ENCODE data around the gene SCN7A.
"Not testable (repeated sequence)": the region's sequence is repeated elsewhere in the genome, so short reads cannot be mapped to it uniquely, and the experiment has no call there.

SCN7A gene

GRCh38 chr2:166494140-166494624 lies at the start of gene SCN7A:
TSS of gene SCN7A (minus strand) at chr2:166494249. CDS start at chr2:166477696, 16,553 bp downstream.
- FAIRE-seq = no peak

- peak; percentile 82 for FAIRE-seq
Measured at GRCh38 chr2:166539340-166540162, 45.5 kb upstream of the SCN7A start.

- FAIRE-seq = no peak
Measured at GRCh38 chr2:166536111-166536510, 42.1 kb upstream of the SCN7A start.

GRCh38 chr2:166521155-166521554 lies 27.1 kb upstream of the SCN7A start:
- FAIRE-seq = no peak

- FAIRE-seq = no peak
Measured at GRCh38 chr2:166520604-166521003, 26.6 kb upstream of the SCN7A start.

GRCh38 chr2:166519391-166519962 lies 25.4 kb upstream of the SCN7A start:
- FAIRE-seq = no peak

DNA sequence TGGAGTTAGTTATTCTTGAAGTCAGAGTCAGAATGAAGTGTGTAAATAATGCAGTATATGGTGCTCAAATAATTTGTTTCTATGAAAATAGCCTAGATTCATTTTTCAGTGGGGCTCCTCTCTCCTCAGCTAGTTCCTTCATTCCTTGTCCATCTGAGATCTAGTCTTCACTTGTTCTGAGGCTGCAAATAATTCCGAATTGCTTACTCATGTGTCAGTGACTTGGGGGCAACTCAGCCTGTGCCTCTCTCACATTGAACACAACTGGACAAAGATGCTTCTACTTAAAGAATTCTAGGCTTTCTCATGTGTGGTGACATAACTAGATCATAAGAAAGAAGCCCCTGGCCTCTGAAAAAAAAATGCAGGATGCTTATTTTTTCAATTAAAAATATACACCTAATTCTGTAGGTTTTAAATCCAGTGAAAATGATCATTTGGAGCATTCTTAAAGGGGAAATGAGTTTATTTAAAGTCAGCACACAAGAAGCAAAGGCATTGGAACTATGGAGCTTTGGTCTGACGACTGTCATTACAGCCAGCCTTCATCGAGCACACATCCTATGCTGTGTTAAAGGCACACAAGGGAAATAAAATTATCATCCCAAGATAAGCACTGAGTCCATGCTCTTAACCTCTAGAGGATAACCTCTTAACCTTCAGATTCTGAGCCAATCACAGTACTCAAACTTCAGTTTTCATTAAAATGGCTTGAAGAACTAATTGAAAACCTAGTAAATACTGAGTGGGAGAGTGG lies 24.8 kb upstream of the SCN7A start:
- FAIRE-seq = no peak

- FAIRE-seq = no peak
Measured at GRCh38 chr2:166517533-166518061, 23.5 kb upstream of the SCN7A start.

GRCh38 chr2:166516712-166517303 lies 22.8 kb upstream of the SCN7A start:
- FAIRE-seq = no peak

GRCh38 chr2:166513952-166514351 lies 19.9 kb upstream of the SCN7A start:
- no peak for FAIRE-seq

GRCh38 chr2:166499281-166499680 lies 5.2 kb upstream of the SCN7A start:
- FAIRE-seq = no peak

GRCh38 chr2:166491461-166491860 lies 2.6 kb downstream of the SCN7A start:
- FAIRE-seq = no peak

- no peak for FAIRE-seq
Measured at GRCh38 chr2:166487171-166487570, 6.9 kb downstream of the SCN7A start.

GRCh38 chr2:166485558-166486178 lies 8.4 kb downstream of the SCN7A start:
- no peak for FAIRE-seq

DNA sequence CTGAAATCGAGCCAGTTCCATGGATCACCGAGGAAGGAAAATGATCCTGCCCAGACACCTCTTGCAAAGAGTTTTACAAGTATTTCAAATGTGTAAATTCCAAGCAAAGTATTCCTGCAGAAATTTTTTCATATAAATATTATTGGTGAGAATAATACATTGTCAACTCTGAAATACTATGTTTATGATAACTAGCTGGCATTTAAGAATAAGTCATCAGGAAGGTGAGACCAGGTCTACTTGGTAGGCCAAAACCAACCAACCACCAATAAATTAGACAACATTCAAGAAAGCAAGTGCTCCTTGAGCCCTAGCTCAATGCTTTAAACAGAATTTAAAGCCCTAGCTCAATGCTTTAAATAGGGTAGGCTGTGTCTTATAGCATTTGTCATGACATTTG lies 21.7 kb downstream of the SCN7A start:
- FAIRE-seq = no peak

DNA sequence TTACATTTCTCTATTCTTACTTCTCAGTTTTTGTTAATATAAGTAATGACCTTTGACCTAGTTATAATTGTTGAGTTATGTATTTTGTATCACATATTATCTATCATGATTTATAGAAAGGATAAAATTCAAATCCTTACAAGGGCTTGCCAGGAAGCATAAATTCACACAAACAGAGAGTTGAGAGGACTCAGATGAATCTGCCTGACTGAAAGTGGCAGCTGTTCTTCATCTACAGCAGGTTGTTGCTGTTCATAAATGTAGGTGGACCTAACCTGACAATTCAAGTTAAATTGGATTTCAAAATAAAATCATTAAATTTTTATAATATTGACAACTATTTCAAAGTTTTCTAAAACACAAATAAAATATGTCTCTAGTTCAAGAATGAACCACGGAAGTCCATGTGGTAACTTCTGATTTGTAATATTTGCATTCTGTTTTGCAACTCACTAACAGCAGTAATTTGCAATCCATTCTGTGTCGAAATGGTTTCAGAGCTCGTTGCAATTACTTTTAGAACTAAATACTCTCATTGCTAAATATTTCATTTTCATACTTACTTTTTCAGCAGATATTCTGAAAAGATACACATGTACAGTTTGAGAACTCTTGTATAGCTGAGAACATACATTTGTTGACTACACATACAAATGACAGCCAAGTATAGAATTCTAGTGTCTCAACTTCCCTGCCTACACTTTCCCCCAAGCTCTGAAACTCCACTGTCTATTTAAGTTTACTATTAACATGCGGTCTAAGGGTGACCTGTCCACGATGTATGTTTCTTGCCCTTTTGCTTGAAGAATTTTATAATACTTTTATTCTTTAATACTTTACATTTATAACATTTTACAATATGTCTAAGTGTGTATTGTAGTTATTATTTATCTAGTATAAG lies 25.7 kb downstream of the SCN7A start:
- no peak for FAIRE-seq

GRCh38 chr2:166464187-166464586 lies 29.9 kb downstream of the SCN7A start:
- no peak for FAIRE-seq

DNA sequence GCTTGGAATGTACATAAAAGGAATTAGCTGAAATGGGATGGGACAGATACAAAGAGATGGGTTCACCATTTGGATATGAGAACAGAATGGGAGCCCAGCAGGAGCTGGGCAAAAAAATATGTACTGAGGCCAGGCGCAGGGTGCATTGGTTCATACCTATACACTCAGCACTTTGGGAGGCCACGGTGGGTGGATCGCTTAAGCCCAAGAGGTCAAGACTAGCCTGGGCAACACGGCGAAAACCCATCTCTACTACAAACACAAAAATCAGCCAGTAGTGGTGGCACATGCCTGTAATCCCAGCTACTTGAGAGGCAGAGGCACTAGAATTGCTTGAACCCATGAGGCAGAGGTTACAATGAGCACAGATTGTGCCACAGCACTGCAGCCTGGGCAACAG lies 30.4 kb downstream of the SCN7A start:
- no peak for FAIRE-seq

DNA sequence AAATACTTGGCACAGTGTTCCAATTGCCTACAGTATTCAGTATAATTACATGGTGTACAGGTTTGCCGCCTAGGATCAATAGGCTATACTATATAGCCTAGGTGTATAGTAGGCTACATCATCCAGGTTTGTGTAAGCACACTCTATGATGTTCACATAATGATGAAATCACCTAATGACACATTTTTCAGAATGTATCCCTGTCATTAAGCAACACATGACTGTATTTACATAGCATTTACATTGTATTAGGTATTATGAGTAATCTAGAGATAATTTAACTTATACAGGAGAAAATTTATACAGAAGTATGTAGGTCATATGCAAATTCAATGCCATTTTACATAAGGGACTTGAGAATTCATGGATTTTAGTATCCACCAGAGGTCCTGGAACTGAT lies 35.4 kb downstream of the SCN7A start:
- FAIRE-seq = no peak

GRCh38 chr2:166455823-166456222 lies 38.2 kb downstream of the SCN7A start:
- FAIRE-seq = not testable (repeated sequence)

DNA sequence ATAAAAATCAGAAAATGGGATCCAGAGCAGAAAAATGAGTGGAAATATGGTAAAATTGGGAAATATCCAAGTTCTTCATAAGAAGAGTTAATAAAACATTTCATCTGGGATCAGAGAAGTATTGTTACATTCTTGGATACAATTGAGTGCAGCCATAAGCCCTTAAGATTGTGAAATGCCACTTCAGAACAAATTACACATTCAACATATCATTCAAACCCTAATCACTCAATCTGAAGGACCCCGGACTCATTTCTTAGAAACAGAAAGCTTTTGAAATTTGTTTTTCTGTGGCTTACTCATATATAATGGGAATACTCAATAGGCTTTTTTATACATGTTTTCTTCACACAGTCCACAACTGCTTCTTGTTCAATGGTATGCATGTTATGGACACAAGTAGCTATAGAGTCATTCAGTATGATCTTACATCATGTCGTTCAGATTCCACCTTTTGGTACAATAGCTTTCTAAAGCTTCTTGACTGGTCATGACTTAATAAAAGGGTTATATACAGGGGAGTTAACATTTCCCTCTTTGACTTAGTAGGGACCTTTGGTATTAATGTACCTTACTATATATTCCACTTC lies 39.9 kb downstream of the SCN7A start:
- FAIRE-seq = no peak

All from endometrium (tissue), 2 donors.